HEK293 (cell line): ENCODE data around the gene CPNE4.
A peak's percentile ranks its signal among the peaks of the same experiment; 100 is the strongest.

Source experiments
- CTCF ChIA-PET: fragments of 350-600 bp; formaldehyde crosslinking; extraction: SDS; loops from one replicate; lab custom pipeline; 2021; ENCODE audit warnings: antibody characterized with exemption; lab: Yijun Ruan, JAX
- POLR2A ChIA-PET: fragments of 300-600 bp; formaldehyde crosslinking; extraction: SDS; loops from one replicate; lab custom pipeline; 2020; ENCODE audit warnings: antibody characterized with exemption, inconsistent platforms; lab: Yijun Ruan, JAX
- H3K27ac ChIP-seq: fragments of 200-500 bp; sonication (Bioruptor generic); 2 replicates; pipeline ENCODE4 v1.5.1; 2014; ENCODE audit warnings: low read depth, low read length, control low read depth, inconsistent platforms; ENCODE audit errors: extremely low read depth
- H3K36me3 ChIP-seq, 2 experiments: fragments of 200-500 bp in 1 of 2; sonication (Bioruptor generic) in 1 of 2; 1 replicate in 1 of 2; 2 replicates in 1 of 2; pipeline ENCODE4 v1.5.1; 2014 to 2017; ENCODE audit warnings: inconsistent platforms in 2 of 2, low read length in 2 of 2; ENCODE audit not compliant: control insufficient read depth in 2 of 2, insufficient read depth in 1 of 2
- H3K4me1 ChIP-seq: fragments of 200-500 bp; sonication (Bioruptor generic); 2 replicates; pipeline ENCODE4 v1.5.1; 2014; ENCODE audit warnings: mild to moderate bottlenecking, low read length, inconsistent platforms; ENCODE audit not compliant: control insufficient read depth, insufficient read depth
- H3K4me3 ChIP-seq: 2 replicates; pipeline ENCODE4 v1.5.1; 2011; ENCODE audit warnings: low read depth, mild to moderate bottlenecking, control low read depth, low read length, moderate library complexity
- H3K9me3 ChIP-seq: fragments of 200-500 bp; sonication (Bioruptor generic); 2 replicates; pipeline ENCODE4 v1.5.1; 2014; ENCODE audit warnings: low read depth, low read length, inconsistent platforms; ENCODE audit not compliant: control insufficient read depth, insufficient read depth
- KLF10 ChIP-seq: fragments of 450-650 bp; IDR thresholded peaks from 2 replicates; pipeline ENCODE4 v1.5.1; 2018; ENCODE audit warnings: missing biosample characterization, mild to moderate bottlenecking, missing genetic modification characterization
- MEIS1 ChIP-seq: sonication (generic); formaldehyde crosslinking; IDR thresholded peaks from 2 replicates; pipeline ENCODE4 v1.8.1; 2022; ENCODE audit warnings: missing genetic modification reagents, mild to moderate bottlenecking, borderline replicate concordance
- SP7 ChIP-seq: fragments of 450-650 bp; formaldehyde crosslinking; IDR thresholded peaks from 2 replicates; pipeline ENCODE4 v1.5.1; 2016; ENCODE audit warnings: missing biosample characterization, missing genetic modification characterization
- ZBTB7A ChIP-seq: fragments of 450-650 bp; formaldehyde crosslinking; IDR thresholded peaks from 2 replicates; pipeline ENCODE4 v1.5.1; 2016; ENCODE audit warnings: low read depth, missing biosample characterization, missing genetic modification characterization
- ZNF324 ChIP-seq: fragments of 450-650 bp; formaldehyde crosslinking; IDR thresholded peaks from 2 replicates; pipeline ENCODE4 v1.5.1; 2016; ENCODE audit warnings: missing biosample characterization, missing genetic modification characterization
- ZNF514 ChIP-seq: fragments of 450-650 bp; formaldehyde crosslinking; IDR thresholded peaks from 2 replicates; pipeline ENCODE4 v1.5.1; 2016; ENCODE audit warnings: missing biosample characterization, missing genetic modification characterization
- ZNF555 ChIP-seq: fragments of 450-650 bp; formaldehyde crosslinking; conservative IDR thresholded peaks from 2 replicates; pipeline ENCODE4 v1.5.1; 2017; ENCODE audit warnings: missing biosample characterization, mild to moderate bottlenecking, missing genetic modification characterization, inconsistent platforms
- ZNF830 ChIP-seq: fragments of 450-650 bp; IDR thresholded peaks from 2 replicates; pipeline ENCODE4 v1.5.0; 2018; ENCODE audit warnings: missing biosample characterization, missing genetic modification characterization, low read depth, mild to moderate bottlenecking, moderate library complexity
- ZNF837 ChIP-seq: fragments of 450-650 bp; formaldehyde crosslinking; IDR thresholded peaks from 2 replicates; pipeline ENCODE4 v1.5.1; 2016; ENCODE audit warnings: missing biosample characterization, missing genetic modification characterization
- TF ChIP-seq, protein P1 (sequence below): fragments of 450-650 bp; formaldehyde crosslinking; IDR thresholded peaks from 2 replicates; pipeline ENCODE4 v1.5.1; 2016; ENCODE audit warnings: missing biosample characterization, missing genetic modification characterization
- TF ChIP-seq, protein P2 (sequence below): fragments of 450-650 bp; formaldehyde crosslinking; IDR thresholded peaks from 2 replicates; pipeline ENCODE4 v1.5.1; 2016; ENCODE audit warnings: missing biosample characterization, missing genetic modification characterization
- TF ChIP-seq, protein P3 (sequence below): fragments of 450-650 bp; formaldehyde crosslinking; conservative IDR thresholded peaks from 2 replicates; pipeline ENCODE4 v1.5.1; 2016; ENCODE audit warnings: low read depth, missing biosample characterization, missing genetic modification characterization
- TF ChIP-seq, protein P4 (sequence below): fragments of 450-650 bp; formaldehyde crosslinking; IDR thresholded peaks from 2 replicates; pipeline ENCODE4 v1.5.0; 2017; ENCODE audit warnings: missing biosample characterization, missing genetic modification characterization, borderline replicate concordance

Gene CPNE4

DNA sequence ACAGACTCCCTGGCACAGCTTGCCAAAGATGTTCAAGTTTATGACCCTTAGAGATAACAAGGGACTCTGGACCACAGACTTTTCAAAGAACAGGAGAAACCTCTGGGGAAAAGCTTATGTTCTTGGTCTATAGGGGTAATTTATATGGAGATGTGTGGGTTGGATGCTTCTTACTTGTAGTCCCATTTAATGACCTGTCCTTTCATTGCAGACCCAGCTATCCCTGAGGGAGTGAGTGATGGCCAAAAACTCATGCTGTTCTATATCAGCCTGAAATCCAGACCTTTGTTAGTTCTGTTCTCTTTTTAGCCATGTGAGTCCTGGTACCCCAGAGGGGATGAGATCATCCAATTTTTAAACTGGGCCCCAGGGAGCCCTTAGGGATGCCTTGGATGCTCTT lies 488.4 kb downstream of the CPNE4 start:
- no peaks in the 10 kb centered on the region for H3K4me1 ChIP-seq
- POLR2A ChIA-PET: no interaction called here
- no peak overlapping the region for H3K4me3 ChIP-seq
- no peaks in the 10 kb centered on the region for H3K9me3 ChIP-seq
- no peaks in the 10 kb centered on the region for H3K36me3 ChIP-seq
- CTCF ChIA-PET: interaction anchor here (1.2 kb wide), 1 partner anchor 488 kb away, joined by 3 read pairs; the partner anchor contains the start of gene CPNE4
- TF ChIP-seq ZNF830 (tag by site-specific recombination) (no peak), SP7 (tag by site-specific recombination) (no peak), ZBTB7A (no peak), MEIS1 (CRISPR knock-in tag) (no peak)
- TF ChIP-seq, protein P1, sequence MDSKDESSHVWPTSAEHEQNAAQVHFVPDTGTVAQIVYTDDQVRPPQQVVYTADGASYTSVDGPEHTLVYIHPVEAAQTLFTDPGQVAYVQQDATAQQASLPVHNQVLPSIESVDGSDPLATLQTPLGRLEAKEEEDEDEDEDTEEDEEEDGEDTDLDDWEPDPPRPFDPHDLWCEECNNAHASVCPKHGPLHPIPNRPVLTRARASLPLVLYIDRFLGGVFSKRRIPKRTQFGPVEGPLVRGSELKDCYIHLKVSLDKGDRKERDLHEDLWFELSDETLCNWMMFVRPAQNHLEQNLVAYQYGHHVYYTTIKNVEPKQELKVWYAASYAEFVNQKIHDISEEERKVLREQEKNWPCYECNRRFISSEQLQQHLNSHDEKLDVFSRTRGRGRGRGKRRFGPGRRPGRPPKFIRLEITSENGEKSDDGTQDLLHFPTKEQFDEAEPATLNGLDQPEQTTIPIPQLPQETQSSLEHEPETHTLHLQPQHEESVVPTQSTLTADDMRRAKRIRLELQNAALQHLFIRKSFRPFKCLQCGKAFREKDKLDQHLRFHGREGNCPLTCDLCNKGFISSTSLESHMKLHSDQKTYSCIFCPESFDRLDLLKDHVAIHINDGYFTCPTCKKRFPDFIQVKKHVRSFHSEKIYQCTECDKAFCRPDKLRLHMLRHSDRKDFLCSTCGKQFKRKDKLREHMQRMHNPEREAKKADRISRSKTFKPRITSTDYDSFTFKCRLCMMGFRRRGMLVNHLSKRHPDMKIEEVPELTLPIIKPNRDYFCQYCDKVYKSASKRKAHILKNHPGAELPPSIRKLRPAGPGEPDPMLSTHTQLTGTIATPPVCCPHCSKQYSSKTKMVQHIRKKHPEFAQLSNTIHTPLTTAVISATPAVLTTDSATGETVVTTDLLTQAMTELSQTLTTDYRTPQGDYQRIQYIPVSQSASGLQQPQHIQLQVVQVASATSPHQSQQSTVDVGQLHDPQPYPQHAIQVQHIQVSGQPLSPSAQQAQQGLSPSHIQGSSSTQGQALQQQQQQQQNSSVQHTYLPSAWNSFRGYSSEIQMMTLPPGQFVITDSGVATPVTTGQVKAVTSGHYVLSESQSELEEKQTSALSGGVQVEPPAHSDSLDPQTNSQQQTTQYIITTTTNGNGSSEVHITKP: 0 out of 2 replicates have a peak, but pooled peaks have one; percentile 17
- no peak overlapping the region for H3K27ac ChIP-seq

DNA sequence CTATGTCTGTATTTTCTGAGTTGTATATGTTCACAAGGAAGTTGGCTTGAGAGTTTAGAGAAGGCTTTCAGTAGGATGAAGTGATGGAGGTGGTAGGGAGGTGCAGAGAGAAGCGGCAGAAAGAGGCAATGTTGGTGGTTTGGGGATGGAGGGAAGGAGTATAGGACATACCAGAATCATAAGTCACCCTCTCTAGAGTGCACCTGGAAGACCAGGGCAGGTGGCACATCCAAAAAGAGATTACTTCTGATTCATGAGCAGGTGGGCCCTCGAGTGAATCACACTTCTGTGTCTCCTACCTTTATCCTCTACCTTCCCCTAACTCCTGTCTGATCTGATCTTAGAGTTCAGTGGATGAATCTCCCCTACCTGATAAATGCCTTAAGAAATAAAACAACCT lies 490.3 kb downstream of the CPNE4 start:
- Histone ChIP-seq H3K9me3 (no peaks in the 10 kb centered on the region), H3K27ac (no peak overlapping the region), H3K36me3 (no peaks in the 10 kb centered on the region), H3K4me3 (no peak overlapping the region), H3K4me1 (no peaks in the 10 kb centered on the region)
- no peak for TF ChIP-seq ZNF555 (tag by site-specific recombination)
- POLR2A ChIA-PET: no interaction called here
- CTCF ChIA-PET: no interaction called here

DNA sequence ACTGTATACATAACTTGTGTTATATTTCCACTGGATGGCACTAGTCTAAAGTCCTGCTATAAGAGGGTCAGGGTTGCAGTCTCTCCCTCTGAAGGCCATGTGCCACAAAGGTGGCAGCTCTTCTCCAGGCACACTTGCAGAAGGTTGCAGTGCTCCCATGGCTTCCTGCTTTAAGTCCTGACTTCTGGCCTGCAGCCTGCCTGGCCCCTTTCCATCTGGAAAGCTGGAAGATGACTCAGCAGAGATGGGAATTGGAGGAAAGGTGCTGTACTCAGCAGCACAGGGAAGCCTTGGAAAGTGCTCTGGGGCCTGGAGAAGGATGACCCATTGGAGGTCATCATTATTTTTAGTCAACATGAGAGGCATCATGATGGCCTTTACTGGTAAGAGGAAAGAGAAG lies 491.1 kb downstream of the CPNE4 start:
- ChIA-PET CTCF (no interaction called here), POLR2A (no interaction called here)
- Histone ChIP-seq H3K4me1 (no peaks in the 10 kb centered on the region), H3K36me3 (no peaks in the 10 kb centered on the region), H3K4me3 (no peak overlapping the region), H3K27ac (no peak overlapping the region), H3K9me3 (no peaks in the 10 kb centered on the region)
- TF ChIP-seq ZNF324 (no peak), ZNF514 (no peak), KLF10 (tag by site-specific recombination) (no peak), ZNF837 (tag by site-specific recombination) (no peak)
- TF ChIP-seq, protein P2, sequence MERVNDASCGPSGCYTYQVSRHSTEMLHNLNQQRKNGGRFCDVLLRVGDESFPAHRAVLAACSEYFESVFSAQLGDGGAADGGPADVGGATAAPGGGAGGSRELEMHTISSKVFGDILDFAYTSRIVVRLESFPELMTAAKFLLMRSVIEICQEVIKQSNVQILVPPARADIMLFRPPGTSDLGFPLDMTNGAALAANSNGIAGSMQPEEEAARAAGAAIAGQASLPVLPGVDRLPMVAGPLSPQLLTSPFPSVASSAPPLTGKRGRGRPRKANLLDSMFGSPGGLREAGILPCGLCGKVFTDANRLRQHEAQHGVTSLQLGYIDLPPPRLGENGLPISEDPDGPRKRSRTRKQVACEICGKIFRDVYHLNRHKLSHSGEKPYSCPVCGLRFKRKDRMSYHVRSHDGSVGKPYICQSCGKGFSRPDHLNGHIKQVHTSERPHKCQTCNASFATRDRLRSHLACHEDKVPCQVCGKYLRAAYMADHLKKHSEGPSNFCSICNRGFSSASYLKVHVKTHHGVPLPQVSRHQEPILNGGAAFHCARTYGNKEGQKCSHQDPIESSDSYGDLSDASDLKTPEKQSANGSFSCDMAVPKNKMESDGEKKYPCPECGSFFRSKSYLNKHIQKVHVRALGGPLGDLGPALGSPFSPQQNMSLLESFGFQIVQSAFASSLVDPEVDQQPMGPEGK (tag by site-specific recombination): no peak
- TF ChIP-seq, protein P3, sequence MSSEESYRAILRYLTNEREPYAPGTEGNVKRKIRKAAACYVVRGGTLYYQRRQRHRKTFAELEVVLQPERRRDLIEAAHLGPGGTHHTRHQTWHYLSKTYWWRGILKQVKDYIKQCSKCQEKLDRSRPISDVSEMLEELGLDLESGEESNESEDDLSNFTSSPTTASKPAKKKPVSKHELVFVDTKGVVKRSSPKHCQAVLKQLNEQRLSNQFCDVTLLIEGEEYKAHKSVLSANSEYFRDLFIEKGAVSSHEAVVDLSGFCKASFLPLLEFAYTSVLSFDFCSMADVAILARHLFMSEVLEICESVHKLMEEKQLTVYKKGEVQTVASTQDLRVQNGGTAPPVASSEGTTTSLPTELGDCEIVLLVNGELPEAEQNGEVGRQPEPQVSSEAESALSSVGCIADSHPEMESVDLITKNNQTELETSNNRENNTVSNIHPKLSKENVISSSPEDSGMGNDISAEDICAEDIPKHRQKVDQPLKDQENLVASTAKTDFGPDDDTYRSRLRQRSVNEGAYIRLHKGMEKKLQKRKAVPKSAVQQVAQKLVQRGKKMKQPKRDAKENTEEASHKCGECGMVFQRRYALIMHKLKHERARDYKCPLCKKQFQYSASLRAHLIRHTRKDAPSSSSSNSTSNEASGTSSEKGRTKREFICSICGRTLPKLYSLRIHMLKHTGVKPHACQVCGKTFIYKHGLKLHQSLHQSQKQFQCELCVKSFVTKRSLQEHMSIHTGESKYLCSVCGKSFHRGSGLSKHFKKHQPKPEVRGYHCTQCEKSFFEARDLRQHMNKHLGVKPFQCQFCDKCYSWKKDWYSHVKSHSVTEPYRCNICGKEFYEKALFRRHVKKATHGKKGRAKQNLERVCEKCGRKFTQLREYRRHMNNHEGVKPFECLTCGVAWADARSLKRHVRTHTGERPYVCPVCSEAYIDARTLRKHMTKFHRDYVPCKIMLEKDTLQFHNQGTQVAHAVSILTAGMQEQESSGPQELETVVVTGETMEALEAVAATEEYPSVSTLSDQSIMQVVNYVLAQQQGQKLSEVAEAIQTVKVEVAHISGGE (tag by site-specific recombination): no peak
- TF ChIP-seq, protein P4, sequence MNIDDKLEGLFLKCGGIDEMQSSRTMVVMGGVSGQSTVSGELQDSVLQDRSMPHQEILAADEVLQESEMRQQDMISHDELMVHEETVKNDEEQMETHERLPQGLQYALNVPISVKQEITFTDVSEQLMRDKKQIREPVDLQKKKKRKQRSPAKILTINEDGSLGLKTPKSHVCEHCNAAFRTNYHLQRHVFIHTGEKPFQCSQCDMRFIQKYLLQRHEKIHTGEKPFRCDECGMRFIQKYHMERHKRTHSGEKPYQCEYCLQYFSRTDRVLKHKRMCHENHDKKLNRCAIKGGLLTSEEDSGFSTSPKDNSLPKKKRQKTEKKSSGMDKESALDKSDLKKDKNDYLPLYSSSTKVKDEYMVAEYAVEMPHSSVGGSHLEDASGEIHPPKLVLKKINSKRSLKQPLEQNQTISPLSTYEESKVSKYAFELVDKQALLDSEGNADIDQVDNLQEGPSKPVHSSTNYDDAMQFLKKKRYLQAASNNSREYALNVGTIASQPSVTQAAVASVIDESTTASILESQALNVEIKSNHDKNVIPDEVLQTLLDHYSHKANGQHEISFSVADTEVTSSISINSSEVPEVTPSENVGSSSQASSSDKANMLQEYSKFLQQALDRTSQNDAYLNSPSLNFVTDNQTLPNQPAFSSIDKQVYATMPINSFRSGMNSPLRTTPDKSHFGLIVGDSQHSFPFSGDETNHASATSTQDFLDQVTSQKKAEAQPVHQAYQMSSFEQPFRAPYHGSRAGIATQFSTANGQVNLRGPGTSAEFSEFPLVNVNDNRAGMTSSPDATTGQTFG (tag by site-specific recombination): no peak
